CD8-positive, alpha-beta memory T cell (primary cell): ENCODE measurements around the gene NR5A2. TPM values are rescaled to one million over a fixed set of nuclear protein-coding genes. Genes with fewer than 3 reads are reported as not detected.
A peak's percentile ranks its signal among the peaks of the same experiment; 100 is the strongest.

Source experiments
- CTCF ChIA-PET: fragments of 350-600 bp; sonication (Branson Sonifier 250); formaldehyde crosslinking; loops from one replicate; lab custom pipeline; 2021; ENCODE audit warnings: antibody characterized with exemption; lab: Charles Lee
- POLR2A ChIA-PET: fragments of 350-600 bp; sonication (Branson Sonifier 250); formaldehyde crosslinking; loops from one replicate; lab custom pipeline; 2021; ENCODE audit warnings: antibody characterized with exemption; lab: Charles Lee
- DNase-seq, 5 donors: peaks; one replicate each; pipeline versions ENCODE4 v3.0.0 to v3.0.0-alpha.2; 2020 to 2022; ENCODE audit warnings: mixed read lengths in 1 of 5
- H3K27ac ChIP-seq: one replicate; pipeline ENCODE4 v1.7.0; 2013; ENCODE audit warnings: low read depth, mild to moderate bottlenecking, low read length, moderate library complexity
- H3K27me3 ChIP-seq: 2 replicates; pipeline ENCODE4 v1.7.0; 2013; ENCODE audit warnings: low read length, mild to moderate bottlenecking; ENCODE audit not compliant: insufficient read depth, poor library complexity, severe bottlenecking
- H3K36me3 ChIP-seq: 2 replicates; pipeline ENCODE4 v1.7.0; 2013; ENCODE audit warnings: mild to moderate bottlenecking, low read length, moderate library complexity; ENCODE audit not compliant: insufficient read depth
- H3K4me1 ChIP-seq: 2 replicates; pipeline ENCODE4 v1.7.0; 2013; ENCODE audit warnings: mild to moderate bottlenecking, low read length, moderate library complexity; ENCODE audit not compliant: insufficient read depth
- H3K4me3 ChIP-seq: 2 replicates; pipeline ENCODE4 v1.7.0; 2013; ENCODE audit warnings: mild to moderate bottlenecking, low read length
- H3K9me3 ChIP-seq: 2 replicates; pipeline ENCODE4 v1.7.0; 2013; ENCODE audit warnings: mild to moderate bottlenecking, low read length
- H3K27ac Mint-ChIP-seq, 8 donors: one replicate each; pipeline ENCODE4 v1.8.0; 2020 to 2021; ENCODE audit warnings: mixed read lengths in 8 of 8, mild to moderate bottlenecking in 6 of 8, inconsistent platforms in 3 of 8, moderate library complexity in 3 of 8
- H3K27me3 Mint-ChIP-seq, 2 donors: one replicate each; pipeline ENCODE4 v1.8.0; 2020 to 2021; ENCODE audit warnings: mixed read lengths in 2 of 2, mild to moderate bottlenecking in 1 of 2, moderate library complexity in 1 of 2
- H3K36me3 Mint-ChIP-seq, 3 donors: one replicate each; pipeline ENCODE4 v1.8.0; 2020 to 2021; ENCODE audit warnings: mixed read lengths in 3 of 3, inconsistent platforms in 1 of 3, mild to moderate bottlenecking in 1 of 3
- H3K4me1 Mint-ChIP-seq, 3 donors: one replicate each; pipeline ENCODE4 v1.8.0; 2020 to 2021; ENCODE audit warnings: mixed read lengths in 3 of 3, inconsistent platforms in 1 of 3, mild to moderate bottlenecking in 1 of 3
- H3K4me3 Mint-ChIP-seq, 7 donors: one replicate each; pipeline ENCODE4 v1.8.0; 2020 to 2021; ENCODE audit warnings: mixed read lengths in 7 of 7, mild to moderate bottlenecking in 6 of 7, moderate library complexity in 4 of 7, inconsistent platforms in 2 of 7
- H3K9me3 Mint-ChIP-seq, 5 donors: one replicate each; pipeline ENCODE4 v1.8.0; 2020 to 2022; ENCODE audit warnings: mixed read lengths in 5 of 5, mild to moderate bottlenecking in 3 of 5, moderate library complexity in 2 of 5, inconsistent platforms in 1 of 5
- polyA plus RNA-seq: library from polyadenylated mRNA; unstranded; fragments of 300-500 nt; fragmentation: Illumina TruSeq; gene quantifications from one replicate; pipeline ENCODE4 v1.2.3, GENCODE V29; 2021
- total RNA-seq, 2 experiments: library from RNA; stranded (reverse); gene quantifications; one replicate each; pipeline ENCODE4 v1.2.3, GENCODE V29; 2021

NR5A2 gene
- total and polyA plus RNA-seq, 3 experiments from 2014 or later, result not detected

GRCh38 chr1:200033511-200034261 lies 6.2 kb downstream of the NR5A2 start:
- Mint-ChIP-seq H3K4me1 (peaks cover 12 to 37% (median 24%) of the 10 kb centered on the region in 3 donors), H3K27ac (no peak overlapping the region), H3K9me3 (no peaks in the 10 kb centered on the region), H3K27me3 (peaks cover 24 to 53% of the 10 kb centered on the region in 2 donors), H3K36me3 (no peaks in the 10 kb centered on the region), H3K4me3 (no peak overlapping the region)
- H3K27me3 ChIP-seq, result peaks cover 49% of the 10 kb centered on the region
- H3K36me3 ChIP-seq, result no peaks in the 10 kb centered on the region
- H3K4me3 ChIP-seq, result no peak overlapping the region
- peaks cover 16% of the 10 kb centered on the region for H3K4me1 ChIP-seq
- H3K9me3 ChIP-seq, result no peaks in the 10 kb centered on the region
- ChIA-PET CTCF (interaction anchor here (1.2 to 1.5 kb wide), 2 partner anchors 8 to 13 kb away, joined by 3 read pairs; no protein-coding TSS in a partner anchor), POLR2A (no interaction called here)
- no peak for DNase-seq
- no peak overlapping the region for H3K27ac ChIP-seq

GRCh38 chr1:200034262-200034557 lies 6.7 kb downstream of the NR5A2 start:
- DNase-seq, result no peak
- ChIA-PET POLR2A (no interaction called here), CTCF (interaction anchor here (1.5 kb wide), 1 partner anchor 8 kb away, joined by 3 read pairs; no protein-coding TSS in a partner anchor)
- H3K36me3 ChIP-seq, result no peaks in the 10 kb centered on the region
- peaks cover 20 to 53% of the 10 kb centered on the region in 2 donors for H3K27me3 Mint-ChIP-seq
- no peaks in the 10 kb centered on the region for H3K9me3 ChIP-seq
- H3K27ac Mint-ChIP-seq, result no peak overlapping the region
- H3K4me1 ChIP-seq, result peaks cover 16% of the 10 kb centered on the region
- no peaks in the 10 kb centered on the region for H3K36me3 Mint-ChIP-seq
- peaks cover 11 to 33% (median 23%) of the 10 kb centered on the region in 3 donors for H3K4me1 Mint-ChIP-seq
- H3K4me3 Mint-ChIP-seq, result no peak overlapping the region
- H3K9me3 Mint-ChIP-seq, result no peaks in the 10 kb centered on the region
- peaks cover 47% of the 10 kb centered on the region for H3K27me3 ChIP-seq
- no peak overlapping the region for H3K27ac ChIP-seq
- H3K4me3 ChIP-seq, result no peak overlapping the region

- ChIA-PET POLR2A (interaction anchor here (0.6 kb wide), 1 partner anchor 92 kb away, joined by 8 read pairs; no protein-coding TSS in a partner anchor), CTCF (interaction anchor here (1.5 kb wide), 1 partner anchor 9 kb away, joined by 3 read pairs; no protein-coding TSS in a partner anchor)
- DNase-seq, result no peak
- H3K9me3 ChIP-seq, result no peaks in the 10 kb centered on the region
- H3K9me3 Mint-ChIP-seq, result no peaks in the 10 kb centered on the region
- H3K36me3 Mint-ChIP-seq, result no peaks in the 10 kb centered on the region
- no peaks in the 10 kb centered on the region for H3K36me3 ChIP-seq
- H3K27me3 Mint-ChIP-seq, result peaks cover 18 to 52% of the 10 kb centered on the region in 2 donors
- peaks cover 21% of the 10 kb centered on the region for H3K4me1 ChIP-seq
- H3K27me3 ChIP-seq, result peaks cover 46% of the 10 kb centered on the region
- H3K4me3 Mint-ChIP-seq, result no peak overlapping the region
- H3K27ac ChIP-seq, result no peak overlapping the region
- no peak overlapping the region for H3K4me3 ChIP-seq
- H3K4me1 Mint-ChIP-seq, result peaks cover 10 to 33% (median 22%) of the 10 kb centered on the region in 3 donors
- no peak overlapping the region for H3K27ac Mint-ChIP-seq
These were observed 7.4 kb downstream of the NR5A2 start for GRCh38 chr1:200034761-200035396.

- Mint-ChIP-seq H3K4me1 (peaks cover 15 to 34% (median 22%) of the 10 kb centered on the region in 3 donors), H3K27me3 (peaks cover 18 to 52% of the 10 kb centered on the region in 2 donors), H3K27ac (peak overlapping the region in 1 of 8 donors; percentile 37), H3K36me3 (no peaks in the 10 kb centered on the region), H3K4me3 (peak overlapping the region in 3 of 7 donors; percentile 9 to 78 (median 29)), H3K9me3 (no peaks in the 10 kb centered on the region)
- POLR2A ChIA-PET, result no interaction called here
- peaks cover 51% of the 10 kb centered on the region for H3K27me3 ChIP-seq
- no peak overlapping the region for H3K27ac ChIP-seq
- no peak for DNase-seq
- H3K4me1 ChIP-seq, result peaks cover 26% of the 10 kb centered on the region
- H3K4me3 ChIP-seq, result no peak overlapping the region
- CTCF ChIA-PET, result interaction anchor here (1.5 kb wide), 1 partner anchor 9 kb away, joined by 3 read pairs; no protein-coding TSS in a partner anchor
- no peaks in the 10 kb centered on the region for H3K36me3 ChIP-seq
- no peaks in the 10 kb centered on the region for H3K9me3 ChIP-seq
These were observed 8.0 kb downstream of the NR5A2 start for GRCh38 chr1:200035397-200035955.

- ChIA-PET POLR2A (no interaction called here), CTCF (no interaction called here)
- Histone ChIP-seq H3K36me3 (no peaks in the 10 kb centered on the region), H3K9me3 (no peaks in the 10 kb centered on the region), H3K4me3 (no peak overlapping the region), H3K27ac (no peak overlapping the region), H3K27me3 (peaks cover 57% of the 10 kb centered on the region), H3K4me1 (peaks cover 31% of the 10 kb centered on the region)
- peak overlapping the region in 3 of 7 donors; percentile 9 to 78 (median 26) for H3K4me3 Mint-ChIP-seq
- no peaks in the 10 kb centered on the region for H3K9me3 Mint-ChIP-seq
- peak overlapping the region in 1 of 8 donors; percentile 37 for H3K27ac Mint-ChIP-seq
- no peaks in the 10 kb centered on the region for H3K36me3 Mint-ChIP-seq
- H3K27me3 Mint-ChIP-seq, result peaks cover 18 to 49% of the 10 kb centered on the region in 2 donors
- no peak for DNase-seq
- H3K4me1 Mint-ChIP-seq, result peaks cover 17 to 35% (median 28%) of the 10 kb centered on the region in 3 donors
These were observed 8.6 kb downstream of the NR5A2 start for GRCh38 chr1:200035956-200036618.

- H3K27me3 ChIP-seq, result peaks cover 63% of the 10 kb centered on the region
- peaks cover 17 to 35% (median 34%) of the 10 kb centered on the region in 3 donors for H3K4me1 Mint-ChIP-seq
- peaks cover 23 to 52% of the 10 kb centered on the region in 2 donors for H3K27me3 Mint-ChIP-seq
- CTCF ChIA-PET, result no interaction called here
- H3K27ac Mint-ChIP-seq, result no peak overlapping the region
- no peak overlapping the region for H3K27ac ChIP-seq
- H3K4me1 ChIP-seq, result peaks cover 31% of the 10 kb centered on the region
- DNase-seq, result no peak
- no peaks in the 10 kb centered on the region for H3K9me3 ChIP-seq
- H3K9me3 Mint-ChIP-seq, result no peaks in the 10 kb centered on the region
- H3K4me3 Mint-ChIP-seq, result peak overlapping the region in 1 of 7 donors; percentile 7
- POLR2A ChIA-PET, result no interaction called here
- no peaks in the 10 kb centered on the region for H3K36me3 ChIP-seq
- no peaks in the 10 kb centered on the region for H3K36me3 Mint-ChIP-seq
- H3K4me3 ChIP-seq, result no peak overlapping the region
These were observed 9.2 kb downstream of the NR5A2 start for GRCh38 chr1:200036619-200037270.

GRCh38 chr1:200037501-200037900 lies 10.0 kb downstream of the NR5A2 start:
- peaks cover 70% of the 10 kb centered on the region for H3K27me3 ChIP-seq
- no peaks in the 10 kb centered on the region for H3K36me3 ChIP-seq
- H3K27me3 Mint-ChIP-seq, result peaks cover 29 to 55% of the 10 kb centered on the region in 2 donors
- H3K27ac ChIP-seq, result no peak overlapping the region
- no peaks in the 10 kb centered on the region for H3K9me3 Mint-ChIP-seq
- peak overlapping the region in 1 of 7 donors; percentile 39 for H3K4me3 Mint-ChIP-seq
- no peaks in the 10 kb centered on the region for H3K9me3 ChIP-seq
- H3K27ac Mint-ChIP-seq, result no peak overlapping the region
- no peak for DNase-seq
- no peak overlapping the region for H3K4me3 ChIP-seq
- ChIA-PET POLR2A (no interaction called here), CTCF (no interaction called here)
- peaks cover 17 to 42% (median 36%) of the 10 kb centered on the region in 3 donors for H3K4me1 Mint-ChIP-seq
- H3K36me3 Mint-ChIP-seq, result no peaks in the 10 kb centered on the region
- H3K4me1 ChIP-seq, result peaks cover 31% of the 10 kb centered on the region
